ENCODE results near the gene SMYD5. TPM values are rescaled to one million over a fixed set of nuclear protein-coding genes. Genes with fewer than 3 reads are reported as not detected.

Gene SMYD5
- total RNA-seq, 1 experiment from 2014 or later: 37.4 TPM

- Histone ChIP-seq H3K4me1 (ENCODE audit: control insufficient read depth in 1 of 2, insufficient read depth in 2 of 2, low read length in 2 of 2) (peaks cover 8 to 21% of the 10 kb centered on the region in 2 experiments), H3K9ac (ENCODE audit: low read length) (no peak overlapping the region), H3K9me3 (ENCODE audit: control insufficient read depth in 1 of 2, insufficient read depth in 1 of 2, low read depth in 1 of 2, low read length in 2 of 2) (no peaks in the 10 kb centered on the region), H2AFZ (ENCODE audit: low read depth, low read length, poor library complexity, severe bottlenecking) (no peak overlapping the region), H3K27me3 (ENCODE audit: insufficient read depth, low read length) (no peaks in the 10 kb centered on the region), H3K4me2 (ENCODE audit: low read length) (no peak overlapping the region), H3K4me3 (replicated peaks in 1 of 2; ENCODE audit: low read depth in 1 of 2, low read length in 2 of 2) (no peak overlapping the region), H3K9me2 (ENCODE audit: insufficient read depth) (no peaks in the 10 kb centered on the region), H3K27ac (ENCODE audit: low read depth, low read length) (no peak overlapping the region), H3K36me3 (ENCODE audit: control insufficient read depth in 1 of 2, insufficient read depth in 2 of 2, low read length in 2 of 2) (peaks cover 16 to 24% of the 10 kb centered on the region in 2 experiments; a peak in 3 of 4 replicates), H3K79me2 (ENCODE audit: insufficient read depth, low read length) (peaks cover 30% of the 10 kb centered on the region), H4K20me1 (ENCODE audit: insufficient read depth) (no peaks in the 10 kb centered on the region)
- intact Hi-C loops (cut with micrococcal nuclease): no loop called here
- RAD21 ChIA-PET (ENCODE audit: low non-redundant PET in 1 of 2, low total read pairs in 2 of 2, uncharacterized antibody in 2 of 2, unreplicated experiment in 2 of 2): no interaction called here
- POLR2A ChIA-PET: interaction anchor here (1.2 to 1.3 kb wide), 2 partner anchors 10 to 26 kb away, joined by 3 read pairs; no protein-coding TSS in a partner anchor
- DNase-seq (ENCODE audit: low read depth, low spot score) (no peak), ATAC-seq (no peak)
- TF ChIP-seq CTCF (IDR thresholded peaks at IDR 0.05 in 2 of 3, conservative IDR thresholded peaks at IDR 0.05 in 1 of 3; ENCODE audit: borderline replicate concordance in 1 of 3, insufficient read depth in 1 of 3, low read depth in 2 of 3, low read length in 2 of 3) (no peak), SIN3A (IDR thresholded peaks at IDR 0.05; ENCODE audit: low read depth) (no peak), SRF (IDR thresholded peaks at IDR 0.05; ENCODE audit: low read depth) (no peak), CBX3 (IDR thresholded peaks at IDR 0.05; ENCODE audit: low read depth) (no peak), REST (IDR thresholded peaks at IDR 0.05; ENCODE audit: low read depth) (no peak), ZBTB33 (IDR thresholded peaks at IDR 0.05; ENCODE audit: extremely low read depth, insufficient replicate concordance, low read length) (no peak), FOSL1 (IDR thresholded peaks at IDR 0.05; ENCODE audit: low read depth) (no peak), RAD21 (IDR thresholded peaks at IDR 0.05; ENCODE audit: low read depth) (no peak), SP1 (IDR thresholded peaks at IDR 0.05; ENCODE audit: low read depth) (no peak), POLR2A (IDR thresholded peaks at IDR 0.05; ENCODE audit: borderline replicate concordance, extremely low read depth, insufficient read depth, insufficient read length) (no peak), ATF3 (IDR thresholded peaks at IDR 0.05) (no peak)
- CTCF ChIA-PET: no interaction called here
- BruUV-seq (replicated peaks): no TSS peak
These were observed 49.7 kb downstream of the SMYD5 start for GRCh38 chr2:73263540-73264331.
